Kidney epithelial cell (primary cell): ENCODE data around the gene AKT1. TPM values are rescaled to one million over a fixed set of nuclear protein-coding genes. Genes with fewer than 3 reads are reported as not detected.

ENCODE experiments used
- DNase-seq: peaks from one replicate; pipeline ENCODE4 v3.0.0-alpha.2; 2010; ENCODE audit warnings: low read depth
- H3K27me3 ChIP-seq: 2 replicates; pipeline ENCODE4 v1.6.0; 2011; ENCODE audit warnings: low read length; ENCODE audit not compliant: control insufficient read depth, insufficient read depth
- H3K36me3 ChIP-seq: 2 replicates; pipeline ENCODE4 v1.5.1; 2011; ENCODE audit warnings: low read length; ENCODE audit not compliant: control insufficient read depth, insufficient read depth
- H3K4me3 ChIP-seq: 2 replicates; pipeline ENCODE4 v1.5.1; 2011; ENCODE audit warnings: low read depth, mild to moderate bottlenecking, control low read depth, low read length
- CTCF ChIP-seq: IDR thresholded peaks from 2 replicates; pipeline ENCODE4 v1.5.1; 2011; ENCODE audit warnings: mild to moderate bottlenecking, moderate library complexity, low read length, control low read depth, inconsistent platforms; ENCODE audit not compliant: insufficient read depth, poor library complexity, severe bottlenecking
- total RNA-seq: library from RNA; depleted of rRNA; stranded (reverse); fragments of >200 nt; gene quantifications from 2 replicates; pipeline ENCODE4 v1.2.3, GENCODE V29; 2015

Gene AKT1
- total RNA-seq, 1 donor from 2014 or later: 144 TPM

GRCh38 chr14:104743461-104744380 is 51.8 kb downstream of the AKT1 start:
- DNase-seq: no peak
- H3K36me3 ChIP-seq: no peaks in the 10 kb centered on the region
- H3K4me3 ChIP-seq: no peak overlapping the region
- no peak for TF ChIP-seq CTCF
- no peaks in the 10 kb centered on the region for H3K27me3 ChIP-seq

- no peak for TF ChIP-seq CTCF
- Histone ChIP-seq H3K4me3 (no peak overlapping the region), H3K27me3 (no peaks in the 10 kb centered on the region), H3K36me3 (no peaks in the 10 kb centered on the region)
- DNase-seq: no peak
Measured at GRCh38 chr14:104742586-104743455, 52.7 kb downstream of the AKT1 start.

- Histone ChIP-seq H3K36me3 (no peaks in the 10 kb centered on the region), H3K4me3 (no peak overlapping the region), H3K27me3 (no peaks in the 10 kb centered on the region)
- DNase-seq: no peak
- TF ChIP-seq CTCF: no peak
Measured at GRCh38 chr14:104741803-104742251, 53.7 kb downstream of the AKT1 start.

GRCh38 chr14:104741108-104741802 is 54.3 kb downstream of the AKT1 start:
- H3K27me3 ChIP-seq: no peaks in the 10 kb centered on the region
- TF ChIP-seq CTCF: no peak
- H3K4me3 ChIP-seq: no peak overlapping the region
- DNase-seq: no peak
- H3K36me3 ChIP-seq: no peaks in the 10 kb centered on the region

GRCh38 chr14:104739546-104740516 is 55.7 kb downstream of the AKT1 start:
- no peak for DNase-seq
- no peaks in the 10 kb centered on the region for H3K36me3 ChIP-seq
- TF ChIP-seq CTCF: no peak
- peaks cover 5% of the 10 kb centered on the region for H3K27me3 ChIP-seq
- no peak overlapping the region for H3K4me3 ChIP-seq
